ES-I3 (cell line): ENCODE results near the gene LRRC4.
A peak's percentile ranks its signal among the peaks of the same experiment; 100 is the strongest.

Experiments
- H3K36me3 ChIP-seq: 2 replicates; pipeline ENCODE4 v1.6.1; 2013; ENCODE audit warnings: mild to moderate bottlenecking, low read length, control low read depth, moderate library complexity; ENCODE audit not compliant: insufficient read depth
- H3K4me1 ChIP-seq: 2 replicates; pipeline ENCODE4 v1.6.1; 2013; ENCODE audit warnings: mild to moderate bottlenecking, control low read depth, low read length; ENCODE audit not compliant: insufficient read depth
- H3K9ac ChIP-seq: 2 replicates; pipeline ENCODE4 v1.6.1; 2013; ENCODE audit warnings: low read depth, mild to moderate bottlenecking, low read length, moderate library complexity
- H3K9me3 ChIP-seq: 2 replicates; pipeline ENCODE4 v1.6.1; 2013; ENCODE audit warnings: mild to moderate bottlenecking, low read length, moderate library complexity; ENCODE audit not compliant: control insufficient read depth, insufficient read depth

The LRRC4 gene

DNA sequence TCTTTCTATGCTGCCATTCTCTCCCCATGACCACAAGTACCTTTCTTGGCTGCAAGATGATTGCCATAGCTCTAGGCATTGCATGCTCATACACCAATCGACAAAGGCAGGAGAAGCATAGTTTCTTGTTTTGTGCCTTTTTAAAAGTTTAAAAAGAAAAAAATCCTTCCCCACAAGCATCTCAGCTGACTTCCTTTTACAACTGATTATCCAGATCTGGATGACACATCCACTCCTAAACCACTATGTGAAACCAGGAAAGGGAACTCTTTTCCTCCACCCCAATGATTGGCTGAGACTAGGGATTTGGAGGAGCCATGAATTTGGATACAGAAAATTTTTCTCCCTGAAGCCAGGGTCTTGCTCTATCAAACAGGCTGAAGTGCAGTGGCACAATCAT, 14.5 kb upstream of the LRRC4 start:
- Histone ChIP-seq H3K4me1 (no peaks in the 10 kb centered on the region), H3K9ac (no peak overlapping the region)

DNA sequence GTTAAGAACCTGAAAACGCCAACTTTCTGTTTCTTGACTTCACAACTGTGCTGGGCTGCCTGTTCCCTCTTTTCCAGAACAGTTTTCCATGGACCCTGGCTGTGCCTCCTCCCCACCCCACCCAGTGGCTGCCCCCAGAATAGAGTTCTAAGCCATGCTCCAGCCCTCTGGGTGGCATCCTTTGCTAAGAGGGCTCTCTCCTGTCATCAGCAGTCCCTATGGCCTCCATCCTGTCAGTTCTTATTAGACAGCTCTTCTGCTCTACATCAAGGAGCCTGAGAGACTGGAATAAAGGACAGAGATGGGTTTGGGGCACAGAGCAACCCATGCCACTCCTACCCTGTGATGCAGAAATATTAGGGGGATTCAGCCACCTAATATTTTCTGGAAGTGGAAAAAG, 13.9 kb upstream of the LRRC4 start:
- H3K9ac ChIP-seq, result no peak overlapping the region
- no peaks in the 10 kb centered on the region for H3K4me1 ChIP-seq
- H3K9me3 ChIP-seq, result no peaks in the 10 kb centered on the region
- H3K36me3 ChIP-seq, result peaks cover 2% of the 10 kb centered on the region; the same call in 1 of the 2 replicates

More for the DNA sequence above, 14.5 kb upstream of the LRRC4 start:
- Histone ChIP-seq H3K36me3 (peaks cover 2% of the 10 kb centered on the region; the same call in 1 of the 2 replicates), H3K9me3 (no peaks in the 10 kb centered on the region)

DNA sequence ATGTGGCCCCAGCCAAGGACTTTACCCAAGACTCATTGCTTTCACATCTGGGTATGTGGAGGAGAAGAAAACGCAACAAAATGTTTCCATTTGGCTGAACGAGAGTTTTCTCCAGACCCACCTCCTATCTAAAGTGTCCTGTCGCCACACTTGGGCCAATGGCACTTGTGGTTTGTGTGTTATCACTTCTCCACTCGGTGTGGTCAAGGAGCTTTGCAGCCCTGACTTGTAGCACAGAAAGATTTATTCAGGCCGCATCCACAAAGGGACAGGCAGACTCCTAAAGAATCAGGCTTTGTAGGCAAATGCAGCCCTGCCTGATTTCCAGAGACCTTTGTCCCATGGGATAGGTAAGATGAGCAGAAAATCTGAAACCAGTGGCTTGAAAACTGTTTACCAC, 12.8 kb upstream of the LRRC4 start:
- Histone ChIP-seq H3K36me3 (peaks cover 2% of the 10 kb centered on the region; the same call in 1 of the 2 replicates), H3K9me3 (no peaks in the 10 kb centered on the region), H3K9ac (no peak overlapping the region), H3K4me1 (no peaks in the 10 kb centered on the region)

DNA sequence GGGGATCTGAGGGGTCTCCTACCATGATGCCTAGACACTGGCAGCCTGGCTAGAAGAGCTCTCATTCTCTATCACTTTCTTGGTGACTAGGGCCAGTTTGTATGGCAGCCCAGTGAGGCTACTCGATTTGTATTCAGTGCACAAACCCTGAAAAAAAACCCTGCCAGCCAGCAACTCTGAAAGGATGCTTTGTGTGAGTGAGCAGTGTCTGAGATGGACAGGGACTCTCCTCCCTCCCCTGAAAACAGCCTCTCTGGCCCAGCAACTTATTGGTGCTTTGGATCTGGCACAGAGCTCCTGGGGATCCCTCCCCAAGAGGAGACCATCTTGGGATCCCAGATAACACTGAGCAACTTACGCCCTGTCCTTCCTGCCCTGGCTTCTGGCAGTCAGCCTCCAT, 10.8 kb upstream of the LRRC4 start:
- Histone ChIP-seq H3K9ac (no peak overlapping the region), H3K36me3 (peaks cover 2% of the 10 kb centered on the region; the same call in 1 of the 2 replicates), H3K4me1 (no peaks in the 10 kb centered on the region), H3K9me3 (no peaks in the 10 kb centered on the region)

DNA sequence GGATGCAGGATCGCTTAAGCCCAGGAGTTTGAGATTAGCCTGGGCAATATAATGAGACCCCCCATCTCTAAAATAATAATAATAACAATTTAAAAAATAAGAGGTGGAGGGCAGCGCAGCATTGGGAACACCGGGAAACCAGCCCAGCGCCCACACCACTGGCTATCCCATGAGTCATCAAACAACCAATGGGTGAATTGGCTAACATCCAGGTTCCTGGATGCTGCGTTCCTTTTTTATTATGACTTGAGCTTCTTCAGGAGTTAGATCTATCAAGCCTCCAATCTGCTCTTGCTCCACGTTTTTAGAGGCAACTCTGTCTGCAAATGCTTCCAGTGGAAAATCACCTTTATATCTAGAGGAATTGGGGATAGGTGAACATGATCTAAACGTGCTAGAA, 10.0 kb upstream of the LRRC4 start:
- Histone ChIP-seq H3K9me3 (no peaks in the 10 kb centered on the region), H3K9ac (no peak overlapping the region), H3K36me3 (peaks cover 2% of the 10 kb centered on the region; the same call in 1 of the 2 replicates), H3K4me1 (no peaks in the 10 kb centered on the region)

DNA sequence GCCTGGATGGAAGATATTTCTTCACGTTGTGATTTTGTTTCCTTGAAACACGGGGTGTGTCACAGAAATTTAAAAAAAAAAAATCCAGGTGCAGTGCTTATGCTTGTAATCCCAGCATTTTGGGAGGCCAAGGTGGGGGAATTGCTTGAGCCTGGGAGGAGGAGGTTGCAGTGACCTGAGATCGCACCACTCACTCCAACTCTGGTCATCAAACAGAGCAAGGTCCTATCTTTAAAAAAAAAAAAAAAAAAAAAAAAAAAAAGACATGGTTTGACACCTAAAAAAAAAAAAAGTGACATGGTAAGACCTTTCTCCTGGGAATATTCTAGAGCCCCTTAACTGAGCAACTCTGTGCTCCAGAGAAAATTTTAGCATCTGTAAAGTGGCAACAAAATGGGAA, 9.0 kb upstream of the LRRC4 start:
- H3K9ac ChIP-seq, result no peak overlapping the region
- no peaks in the 10 kb centered on the region for H3K4me1 ChIP-seq
- H3K36me3 ChIP-seq, result peaks cover 2% of the 10 kb centered on the region; the same call in 1 of the 2 replicates
- H3K9me3 ChIP-seq, result no peaks in the 10 kb centered on the region

DNA sequence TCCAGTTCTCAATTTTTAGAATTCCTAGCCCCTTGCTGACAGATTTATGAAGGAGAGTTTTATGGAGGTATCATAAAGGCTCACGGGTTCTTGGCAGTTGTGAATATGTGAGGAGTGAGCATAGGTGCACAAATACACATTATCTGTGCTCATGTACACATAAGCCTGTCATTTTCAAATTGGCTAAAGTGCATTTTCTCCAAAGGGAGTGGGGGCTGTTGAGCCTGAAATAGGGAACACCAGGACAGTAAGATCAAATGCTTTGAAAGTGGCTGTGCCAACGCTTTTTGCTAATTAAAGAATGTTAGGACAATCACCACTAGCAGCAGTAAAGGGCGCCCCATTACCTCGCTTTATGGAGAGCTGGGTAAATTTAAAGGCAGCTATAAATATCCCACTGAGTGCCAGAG, 8.3 kb upstream of the LRRC4 start:
- H3K4me1 ChIP-seq, result no peaks in the 10 kb centered on the region
- H3K36me3 ChIP-seq, result peaks cover 2% of the 10 kb centered on the region; the same call in 1 of the 2 replicates
- no peaks in the 10 kb centered on the region for H3K9me3 ChIP-seq
- H3K9ac ChIP-seq, result no peak overlapping the region

DNA sequence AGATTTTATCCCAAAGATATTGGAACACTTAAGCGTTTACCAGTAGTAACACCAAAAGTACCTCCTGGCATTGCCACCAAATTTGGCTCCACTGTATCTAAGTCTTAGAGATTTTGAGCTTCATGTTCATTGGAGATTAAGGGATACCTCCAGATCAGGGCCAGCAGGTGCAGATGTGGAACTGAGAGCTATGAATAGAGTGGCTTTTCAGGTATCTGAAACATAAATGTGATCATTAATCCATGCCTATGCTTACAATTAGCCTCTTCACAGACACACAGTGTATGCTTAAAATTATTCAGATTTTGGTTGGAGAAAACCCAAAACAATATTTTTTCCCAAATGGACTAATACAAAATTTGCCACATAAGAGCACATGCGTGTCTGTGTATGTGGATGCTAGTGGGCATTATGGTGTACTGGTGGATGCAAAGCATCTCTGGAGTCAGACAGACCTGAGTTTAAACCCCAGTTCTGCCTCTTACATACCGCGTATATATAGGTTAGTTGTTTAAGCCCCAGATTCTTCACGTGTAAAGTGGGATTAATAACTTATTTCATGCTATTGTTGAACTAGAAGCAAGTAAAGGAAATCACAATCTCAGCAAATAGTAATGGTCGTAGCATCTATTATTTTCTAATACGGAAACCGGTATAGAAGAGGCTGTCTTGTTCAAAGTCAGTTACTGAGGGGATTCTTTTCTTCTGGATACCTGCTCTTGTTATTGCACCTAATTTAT, 6.8 kb upstream of the LRRC4 start:
- Histone ChIP-seq H3K9ac (no peak overlapping the region), H3K36me3 (no peaks in the 10 kb centered on the region), H3K4me1 (peaks cover 1% of the 10 kb centered on the region; the same call in 1 of the 2 replicates), H3K9me3 (no peaks in the 10 kb centered on the region)

DNA sequence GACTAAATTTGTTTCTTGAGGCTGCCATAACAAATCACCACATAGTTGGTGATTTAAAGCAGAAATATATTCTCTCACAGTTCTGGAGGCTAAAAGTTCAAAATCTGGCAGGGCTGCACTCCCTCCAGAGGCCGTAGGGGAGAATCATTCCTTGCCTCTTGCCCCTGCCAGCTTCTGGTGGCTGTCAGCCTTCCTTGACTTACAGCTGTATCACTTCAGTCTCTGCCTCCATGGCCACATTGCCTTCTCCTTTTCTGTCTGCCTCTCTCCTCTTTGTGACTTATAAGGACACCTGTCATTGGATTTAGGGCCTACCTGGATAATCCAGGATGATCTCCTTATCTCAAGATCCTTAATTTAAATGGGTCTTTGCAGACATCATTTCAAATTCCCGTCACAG, 5.8 kb upstream of the LRRC4 start:
- no peaks in the 10 kb centered on the region for H3K36me3 ChIP-seq
- H3K4me1 ChIP-seq, result peaks cover 3% of the 10 kb centered on the region; the same call in 1 of the 2 replicates
- H3K9me3 ChIP-seq, result no peaks in the 10 kb centered on the region
- no peak overlapping the region for H3K9ac ChIP-seq

DNA sequence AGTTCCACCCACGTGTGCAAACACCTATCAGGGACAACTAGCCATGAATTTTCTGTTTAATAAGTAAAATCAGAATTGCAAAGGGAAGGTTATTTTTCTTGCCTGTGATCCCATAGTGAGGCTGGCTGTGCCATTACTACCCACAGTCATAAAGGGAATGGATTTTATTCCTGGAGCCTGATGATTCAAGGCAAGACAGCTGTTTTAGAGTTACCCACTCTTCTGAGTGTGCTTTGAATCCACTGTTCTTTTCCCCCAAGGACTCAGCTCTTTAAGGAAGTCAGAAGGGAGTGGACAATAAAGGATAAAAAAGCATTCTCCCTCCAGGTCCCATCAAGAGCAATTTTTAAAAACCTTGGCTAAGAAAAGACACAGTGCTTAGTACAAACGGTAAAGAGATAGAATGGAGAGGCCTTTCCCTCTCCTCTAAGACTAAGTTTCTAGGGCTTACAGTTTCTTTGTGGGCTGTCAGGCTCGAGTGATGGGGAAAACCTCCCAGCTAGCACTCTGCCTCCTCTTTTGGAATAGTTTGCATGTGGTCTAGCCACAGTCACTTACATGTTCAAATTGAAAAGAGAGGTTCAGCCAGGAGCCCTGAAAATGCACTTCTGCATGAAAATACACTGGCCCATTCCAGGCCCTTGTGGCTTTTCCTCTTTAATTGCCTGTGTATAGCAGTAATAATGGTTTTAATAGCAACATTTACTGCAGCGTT, 5.1 kb upstream of the LRRC4 start:
- H3K4me1 ChIP-seq, result peaks cover 3% of the 10 kb centered on the region; the same call in 1 of the 2 replicates
- no peak overlapping the region for H3K9ac ChIP-seq
- H3K36me3 ChIP-seq, result no peaks in the 10 kb centered on the region
- no peaks in the 10 kb centered on the region for H3K9me3 ChIP-seq

DNA sequence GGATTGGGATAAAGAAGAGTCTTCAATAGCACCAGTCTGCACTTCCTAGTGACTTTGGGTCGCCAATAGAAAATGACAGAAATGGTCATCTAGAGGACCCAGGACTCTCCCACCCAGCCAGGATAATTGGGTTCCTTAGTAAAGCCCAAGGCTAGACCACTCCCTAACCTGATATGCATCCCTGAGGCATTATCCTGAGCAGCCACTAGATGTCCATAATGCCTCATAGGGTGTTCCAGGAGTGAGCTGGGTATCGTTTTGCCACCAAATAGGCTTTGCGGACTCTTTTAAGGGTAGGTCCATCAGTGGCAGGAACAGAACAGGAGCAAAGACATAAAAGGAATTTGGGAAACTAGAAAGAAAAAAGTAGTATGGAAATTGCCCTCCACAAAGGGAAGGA, 4.5 kb upstream of the LRRC4 start:
- Histone ChIP-seq H3K9ac (no peak overlapping the region), H3K36me3 (no peaks in the 10 kb centered on the region), H3K9me3 (no peaks in the 10 kb centered on the region), H3K4me1 (peaks cover 3% of the 10 kb centered on the region; the same call in 1 of the 2 replicates)

DNA sequence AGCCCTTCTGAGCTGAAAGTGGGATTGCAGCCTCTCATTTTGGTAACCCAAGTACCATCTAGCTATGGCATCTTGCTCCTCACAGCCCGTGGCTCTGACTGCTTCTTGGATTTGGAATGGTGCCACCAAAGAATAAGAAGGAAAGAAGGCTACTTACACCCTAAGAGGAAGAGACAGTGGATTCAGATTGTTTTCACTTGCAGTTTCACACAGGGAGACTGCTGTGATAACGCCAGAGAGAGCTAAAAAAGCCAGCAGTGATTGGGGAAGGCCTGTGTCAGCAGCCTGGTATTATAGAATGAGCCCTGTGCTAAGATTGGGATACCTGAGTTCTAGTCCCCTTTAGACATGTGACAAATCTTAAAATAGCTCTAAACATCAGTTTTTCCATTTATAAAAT, 3.6 kb upstream of the LRRC4 start:
- H3K9me3 ChIP-seq, result no peaks in the 10 kb centered on the region
- H3K9ac ChIP-seq, result no peak overlapping the region
- peaks cover 4% of the 10 kb centered on the region; the same call in 1 of the 2 replicates for H3K4me1 ChIP-seq
- H3K36me3 ChIP-seq, result no peaks in the 10 kb centered on the region

DNA sequence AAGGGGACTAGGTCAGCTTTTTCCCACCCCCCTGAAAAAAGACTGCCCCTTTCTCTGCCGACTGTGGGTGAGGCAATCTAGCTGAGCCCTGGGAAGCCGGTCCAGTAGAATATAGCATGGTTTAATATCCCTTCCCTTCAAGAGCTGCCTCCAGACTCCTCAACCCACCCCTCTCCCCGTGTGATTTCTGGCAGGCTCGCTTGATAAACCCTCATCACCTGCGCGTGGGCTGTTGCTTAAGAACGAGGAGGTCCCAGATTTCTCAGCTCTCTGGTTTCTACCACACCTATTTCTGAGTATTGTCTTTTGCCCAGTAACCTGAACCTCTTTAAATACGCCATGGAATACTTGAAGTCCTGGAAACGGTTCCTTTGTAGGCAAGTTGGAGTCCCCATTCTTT, 2.0 kb upstream of the LRRC4 start:
- H3K9ac ChIP-seq, result no peak overlapping the region
- peaks cover 6% of the 10 kb centered on the region; the same call in 1 of the 2 replicates for H3K4me1 ChIP-seq
- H3K9me3 ChIP-seq, result no peaks in the 10 kb centered on the region
- H3K36me3 ChIP-seq, result no peaks in the 10 kb centered on the region

DNA sequence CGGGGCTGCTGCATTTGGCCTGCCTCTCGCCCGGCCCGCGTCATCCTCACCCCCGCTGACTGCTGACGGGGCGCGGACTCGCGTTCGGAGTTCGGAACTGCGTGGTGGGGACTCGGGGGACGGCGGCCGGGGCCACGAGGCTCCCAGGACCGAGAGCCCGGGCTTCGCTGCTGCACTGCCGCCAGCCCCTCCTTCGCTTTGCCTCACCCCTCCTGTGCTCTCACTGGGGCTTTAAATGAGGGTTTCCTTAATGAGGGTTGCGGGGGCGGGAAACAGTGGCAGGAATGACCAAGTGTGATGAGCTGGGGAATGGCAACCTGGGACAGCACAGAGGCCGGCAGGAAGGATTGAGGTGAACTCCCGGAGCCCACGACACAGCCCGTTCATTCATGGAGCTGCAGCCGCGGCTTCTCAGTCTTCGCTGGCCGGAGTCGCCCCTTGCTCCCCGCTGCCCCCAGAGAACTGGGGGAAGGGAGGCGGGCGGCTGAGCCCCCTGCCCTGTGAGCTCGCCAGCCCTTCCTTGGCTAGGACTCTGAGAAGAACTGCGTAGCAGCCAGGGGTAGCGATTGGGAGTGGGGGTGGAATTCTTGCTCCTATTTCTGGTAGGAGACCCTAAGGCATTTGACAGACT, 1.5 kb upstream of the LRRC4 start:
- Histone ChIP-seq H3K36me3 (no peaks in the 10 kb centered on the region; the same call in 1 of the 2 replicates), H3K9ac (peak overlapping the region; percentile 40; the same call in 1 of the 2 replicates), H3K4me1 (peaks cover 6% of the 10 kb centered on the region; the same call in 1 of the 2 replicates), H3K9me3 (no peaks in the 10 kb centered on the region)
